ENCODE results near the gene ORAI3.

Gene ORAI3

GRCh38 chr16:30992931-30993816 is 44.3 kb downstream of the ORAI3 start:
- DNase-seq, result no peak

DNA sequence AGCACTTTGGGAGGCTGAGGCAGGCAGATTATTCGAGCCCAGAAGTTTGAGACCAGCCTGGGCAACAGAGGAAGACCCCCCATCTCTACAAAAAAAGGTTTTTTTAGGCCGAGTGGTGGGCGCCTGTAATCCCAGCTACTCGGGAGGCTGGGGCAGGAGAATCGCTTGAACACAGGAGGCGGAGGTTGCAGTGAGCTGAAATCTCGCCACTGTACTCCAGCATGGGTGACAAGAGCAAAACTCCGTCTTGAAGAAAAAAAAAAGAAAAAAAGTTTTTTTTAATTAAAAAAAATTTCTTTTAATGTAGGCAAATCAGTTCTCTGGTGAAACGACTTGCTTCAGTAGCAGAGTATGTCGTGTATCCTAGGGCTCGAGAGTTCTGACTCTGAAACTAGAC is 47.1 kb downstream of the ORAI3 start:
- no peak for DNase-seq

DNA sequence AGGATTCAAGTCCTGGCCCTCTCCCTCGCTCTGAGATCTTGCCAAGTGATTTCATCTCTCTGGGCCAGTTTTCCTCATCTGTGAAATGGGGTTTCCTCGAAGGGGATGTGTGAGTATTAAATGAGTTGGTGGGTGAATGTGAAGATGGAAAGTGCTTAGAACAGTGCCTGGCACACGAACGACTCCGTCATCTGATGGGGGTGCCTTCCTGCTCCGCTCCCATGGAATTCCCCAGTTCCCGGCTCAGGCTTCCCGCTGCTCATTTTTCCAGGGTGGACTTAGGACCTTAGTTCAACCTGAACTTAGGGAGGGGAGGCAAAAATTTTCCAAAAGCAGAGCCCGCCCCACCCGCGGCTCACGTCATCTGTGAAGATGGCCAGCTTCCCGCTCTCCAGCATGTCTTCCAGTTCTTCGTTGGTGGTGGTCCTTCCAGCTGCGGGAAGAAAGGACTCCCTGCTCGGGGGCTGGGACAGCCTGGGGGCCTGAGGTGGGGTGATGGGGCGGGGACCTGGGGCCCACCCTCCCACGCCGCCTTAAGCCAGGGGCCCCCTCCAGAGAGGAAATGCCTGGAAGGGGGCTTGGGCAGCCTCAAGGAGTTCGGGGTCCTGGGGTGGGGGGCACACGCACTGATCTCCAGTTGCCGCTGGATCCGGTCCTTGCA is 47.6 kb downstream of the ORAI3 start:
- DNase-seq, result no peak

GRCh38 chr16:30996985-30997724 is 48.3 kb downstream of the ORAI3 start:
- DNase-seq, result peak; percentile 75

DNA sequence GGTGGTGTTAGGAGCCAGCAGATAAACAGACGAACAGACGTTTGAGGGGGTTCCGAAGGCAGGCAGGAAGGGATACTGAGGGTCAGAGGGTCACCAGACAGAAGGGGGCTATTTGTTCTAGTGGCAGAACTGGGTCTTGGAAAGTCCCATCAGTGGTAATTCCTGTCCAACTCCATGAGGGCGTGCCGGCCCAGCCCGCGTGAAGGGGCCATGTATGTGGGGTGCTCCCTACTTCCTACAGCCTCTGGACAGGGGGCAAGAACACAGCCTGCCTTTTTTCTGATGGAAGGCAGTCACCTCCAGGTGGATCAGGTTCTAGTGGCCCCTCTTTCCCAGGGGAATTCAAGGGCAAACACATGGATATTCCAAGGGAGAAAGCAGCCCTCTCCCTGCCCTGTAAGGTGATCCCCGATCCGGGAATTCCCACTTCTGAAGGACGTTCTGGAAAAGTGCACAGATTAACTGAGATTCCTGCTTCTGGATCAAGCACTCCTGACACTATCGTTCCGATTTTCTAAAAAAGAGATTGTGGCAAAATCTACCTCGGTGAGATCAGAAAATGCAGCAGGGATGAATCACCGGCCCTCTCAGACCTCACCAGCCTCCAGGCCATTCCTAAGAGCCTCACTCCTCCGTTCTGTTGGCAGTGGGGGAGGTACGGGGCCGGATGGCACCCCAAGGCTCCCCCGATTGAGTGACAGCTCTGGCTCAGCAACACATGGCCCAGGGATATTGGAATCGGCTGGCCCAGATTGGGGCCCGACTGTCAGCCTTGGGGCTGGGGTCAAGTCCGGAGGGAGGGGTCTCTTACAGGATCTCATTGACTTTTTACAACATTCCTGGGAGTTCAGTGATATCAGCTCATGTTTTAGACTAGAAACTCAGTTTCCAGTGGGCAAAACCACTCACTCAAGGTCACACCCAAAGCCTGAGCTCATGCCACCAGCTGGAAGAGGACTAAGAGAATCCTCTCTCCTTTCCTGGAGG is 49.1 kb downstream of the ORAI3 start:
- DNase-seq, result peak; percentile 26

DNA sequence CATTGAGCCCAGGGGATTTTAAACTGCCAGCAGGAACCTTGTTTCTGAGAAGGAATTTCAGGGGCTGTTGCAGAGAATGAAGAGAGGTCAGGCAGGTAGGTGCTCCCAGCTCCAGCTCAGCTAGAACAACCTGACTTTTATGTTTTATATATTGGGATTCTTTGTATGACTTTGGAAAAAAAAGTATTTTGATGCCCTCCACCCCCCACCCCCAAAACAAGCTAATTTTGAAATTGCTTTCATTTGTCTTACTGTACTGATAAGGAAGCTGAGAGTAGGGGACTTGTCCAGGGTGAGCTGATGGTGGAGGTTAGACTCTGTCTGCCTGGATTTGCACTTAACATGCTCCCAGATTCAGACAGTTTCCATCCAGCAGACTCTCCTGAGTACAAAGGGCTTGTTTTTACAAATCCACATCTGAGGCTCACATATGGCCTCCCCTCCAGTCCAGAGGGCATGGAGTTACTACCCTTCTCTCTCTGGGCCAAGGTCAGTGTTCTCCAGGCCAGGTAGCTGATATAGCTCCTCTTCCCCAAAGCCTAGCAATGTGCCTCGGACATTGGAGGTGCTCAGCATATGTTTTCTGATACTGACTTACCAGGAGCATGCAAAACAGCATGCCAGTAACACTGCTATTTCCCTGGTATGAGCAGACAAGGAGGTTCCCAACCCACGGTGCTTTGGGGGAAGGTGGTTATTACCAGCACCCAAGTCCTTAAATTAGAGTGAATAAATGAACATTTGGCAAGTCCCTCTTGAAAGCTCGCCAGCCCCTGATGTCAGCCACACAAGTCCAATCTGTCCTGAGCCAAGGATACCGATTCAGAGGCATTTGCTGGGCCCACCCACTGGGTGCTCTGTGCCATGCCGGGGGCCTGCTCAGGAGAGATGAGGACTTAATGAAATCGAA is 50.2 kb downstream of the ORAI3 start:
- peak; percentile 24 for DNase-seq

DNA sequence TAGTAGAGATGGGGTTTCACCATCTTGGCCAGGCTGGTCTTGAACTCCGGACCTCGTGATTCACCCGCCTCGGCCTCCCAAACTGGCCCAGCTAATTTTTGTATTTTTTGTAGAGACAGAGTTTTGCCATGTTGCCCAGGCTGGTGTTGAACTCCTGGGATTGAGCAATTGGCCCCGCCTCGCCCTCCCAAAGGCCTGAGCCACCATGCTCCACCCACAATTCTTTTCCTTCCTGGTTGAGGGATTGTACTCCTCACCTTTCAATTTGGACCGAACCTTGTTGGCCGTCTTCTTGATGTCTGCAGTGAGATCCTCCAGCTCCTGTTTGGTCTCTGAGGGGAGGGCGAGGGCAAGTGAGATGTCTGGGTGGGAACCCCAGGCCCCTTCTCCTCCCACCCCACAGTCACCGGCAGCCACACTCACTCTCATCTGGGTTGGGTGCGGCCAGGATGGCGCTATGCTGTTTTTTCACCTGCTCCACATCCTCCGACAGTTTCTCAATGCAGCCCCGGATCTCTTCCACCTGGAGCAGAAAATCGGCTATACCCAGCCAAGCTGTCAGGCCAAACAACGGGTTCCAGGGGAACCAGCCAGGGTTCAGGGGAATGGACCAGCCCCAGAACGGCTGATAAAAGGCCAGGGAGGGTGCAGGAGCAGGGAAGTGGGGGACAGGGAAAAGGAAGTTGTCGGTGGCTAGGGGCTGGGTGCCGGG is 52.0 kb downstream of the ORAI3 start:
- DNase-seq, result no peak

GRCh38 chr16:31001507-31002249 is 52.8 kb downstream of the ORAI3 start:
- no peak for DNase-seq

DNA sequence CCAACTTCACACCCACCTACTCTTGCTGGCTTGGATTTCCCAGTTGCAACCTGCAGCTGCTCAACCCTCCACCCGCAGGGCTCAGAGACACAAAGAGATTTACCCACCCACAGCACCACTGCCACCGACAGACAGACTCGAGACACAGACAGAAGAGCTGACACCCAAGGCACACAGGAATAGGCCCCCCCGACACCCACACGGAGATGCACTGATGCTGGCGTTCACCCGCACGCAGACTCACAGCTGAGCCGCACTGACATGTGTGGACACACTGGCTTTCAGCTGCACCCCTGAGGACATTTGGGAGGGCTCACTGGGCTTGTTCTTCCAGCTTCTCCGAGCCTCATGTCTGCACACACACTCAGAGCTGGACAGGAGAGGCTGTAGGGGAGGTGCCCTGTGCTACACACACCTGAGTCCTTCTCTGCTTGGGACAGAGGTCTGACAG is 53.4 kb downstream of the ORAI3 start:
- no peak for DNase-seq

GRCh38 chr16:31002862-31003341 is 54.0 kb downstream of the ORAI3 start:
- DNase-seq, result no peak

GRCh38 chr16:31003744-31004143 is 54.9 kb downstream of the ORAI3 start:
- DNase-seq, result no peak
